Measurements from ENCODE around the gene CRTAC1. TPM values are rescaled to one million over a fixed set of nuclear protein-coding genes. Genes with fewer than 3 reads are reported as not detected.

Gene CRTAC1
- polyA plus RNA-seq, 3 donors, result not detected

DNA sequence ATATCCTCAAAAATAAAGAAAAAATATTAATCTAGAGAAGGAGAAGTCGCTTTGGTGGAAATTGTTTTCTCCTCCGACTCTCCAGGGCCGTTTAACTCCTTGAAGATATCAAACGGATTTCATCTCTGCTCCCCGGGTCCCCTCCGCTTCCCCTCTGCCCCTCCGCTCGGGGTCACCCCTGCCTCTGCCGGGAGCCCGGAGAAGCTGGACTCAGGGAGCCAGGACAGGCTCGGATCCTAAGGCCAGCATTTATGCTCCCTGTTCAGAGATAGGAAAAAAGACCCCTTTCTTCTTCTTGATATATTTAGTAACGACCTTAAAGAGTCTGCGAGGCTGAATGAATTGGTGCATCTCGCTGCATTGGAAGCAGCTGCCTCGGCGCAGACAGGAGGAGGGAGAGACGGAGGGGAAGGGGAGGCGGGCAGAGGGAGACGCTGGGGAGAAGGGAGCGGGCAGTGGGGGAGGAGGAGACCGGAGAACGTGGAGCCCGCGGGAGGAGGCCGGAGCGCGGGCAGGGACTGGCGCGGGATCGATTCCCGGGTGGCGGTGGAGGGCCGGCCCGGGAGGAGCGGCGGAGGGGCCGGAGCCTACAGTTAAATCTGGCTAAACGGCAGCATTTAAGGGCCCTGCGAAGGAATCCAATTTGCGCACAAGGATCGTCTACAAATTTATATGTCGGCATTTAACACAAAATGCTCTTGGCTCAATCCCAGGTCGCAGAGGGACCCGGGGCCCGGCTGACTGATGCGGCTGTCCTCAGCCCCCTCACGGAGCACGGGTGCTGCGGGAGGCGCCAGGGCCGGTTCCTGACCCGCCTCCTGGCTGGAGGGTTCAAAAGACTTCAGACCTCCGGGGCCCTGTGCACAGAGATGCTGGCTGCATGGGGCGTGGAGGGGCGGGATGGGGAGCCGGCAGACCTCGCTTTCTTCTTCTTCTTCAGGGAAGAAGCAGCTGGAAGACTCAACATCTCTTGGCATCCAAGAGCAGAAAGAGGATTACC is 55.6 kb downstream of the CRTAC1 start:
- Mint-ChIP-seq H3K36me3 (no peaks in the 10 kb centered on the region), H3K27me3 (ENCODE audit: low read depth in 3 of 3) (peaks cover 36 to 64% (median 46%) of the 10 kb centered on the region in 3 donors), H3K27ac (no peak overlapping the region), H3K4me3 (peak overlapping the region in 1 of 2 donors; percentile 66), H3K4me1 (no peaks in the 10 kb centered on the region), H3K9me3 (peaks cover 0 to 4% (median 2%) of the 10 kb centered on the region in 7 donors)
- Histone ChIP-seq H3K4me3 (replicated peaks in 1 of 3; ENCODE audit: low read depth in 2 of 3, low read length in 3 of 3) (no peak overlapping the region), H3K27me3 (ENCODE audit: control insufficient read depth in 2 of 2, insufficient read depth in 2 of 2, low read length in 2 of 2) (peaks cover 15 to 33% of the 10 kb centered on the region in 2 donors), H3K27ac (ENCODE audit: low read depth in 1 of 2, low read length in 2 of 2) (no peak overlapping the region), H3K36me3 (replicated peaks in 1 of 2; ENCODE audit: control insufficient read depth in 1 of 2, insufficient read depth in 2 of 2, low read length in 2 of 2) (no peaks in the 10 kb centered on the region), H4K20me1 (ENCODE audit: insufficient read depth, low read length) (no peaks in the 10 kb centered on the region), H2AFZ (ENCODE audit: insufficient read depth, low read depth, low read length, poor library complexity, severe bottlenecking) (no peak overlapping the region), H3K9ac (ENCODE audit: insufficient read depth, low read length, poor library complexity, severe bottlenecking) (no peak overlapping the region), H3K4me2 (replicated peaks; ENCODE audit: extremely low read depth, low read length, poor library complexity, severe bottlenecking) (no peak overlapping the region), H3K9me3 (replicated peaks in 1 of 2; ENCODE audit: control insufficient read depth in 1 of 2, insufficient read depth in 1 of 2, low read length in 2 of 2) (no peaks in the 10 kb centered on the region), H3K4me1 (ENCODE audit: control insufficient read depth in 1 of 2, insufficient read depth in 2 of 2, low read length in 2 of 2) (no peaks in the 10 kb centered on the region), H3K79me2 (ENCODE audit: insufficient read depth, low read length) (no peaks in the 10 kb centered on the region)
- TF ChIP-seq, protein P1, sequence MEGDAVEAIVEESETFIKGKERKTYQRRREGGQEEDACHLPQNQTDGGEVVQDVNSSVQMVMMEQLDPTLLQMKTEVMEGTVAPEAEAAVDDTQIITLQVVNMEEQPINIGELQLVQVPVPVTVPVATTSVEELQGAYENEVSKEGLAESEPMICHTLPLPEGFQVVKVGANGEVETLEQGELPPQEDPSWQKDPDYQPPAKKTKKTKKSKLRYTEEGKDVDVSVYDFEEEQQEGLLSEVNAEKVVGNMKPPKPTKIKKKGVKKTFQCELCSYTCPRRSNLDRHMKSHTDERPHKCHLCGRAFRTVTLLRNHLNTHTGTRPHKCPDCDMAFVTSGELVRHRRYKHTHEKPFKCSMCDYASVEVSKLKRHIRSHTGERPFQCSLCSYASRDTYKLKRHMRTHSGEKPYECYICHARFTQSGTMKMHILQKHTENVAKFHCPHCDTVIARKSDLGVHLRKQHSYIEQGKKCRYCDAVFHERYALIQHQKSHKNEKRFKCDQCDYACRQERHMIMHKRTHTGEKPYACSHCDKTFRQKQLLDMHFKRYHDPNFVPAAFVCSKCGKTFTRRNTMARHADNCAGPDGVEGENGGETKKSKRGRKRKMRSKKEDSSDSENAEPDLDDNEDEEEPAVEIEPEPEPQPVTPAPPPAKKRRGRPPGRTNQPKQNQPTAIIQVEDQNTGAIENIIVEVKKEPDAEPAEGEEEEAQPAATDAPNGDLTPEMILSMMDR (IDR thresholded peaks at IDR 0.05), result no peak
- intact Hi-C loops (cut with micrococcal nuclease), result no loop called here
- no peak for DNase-seq
- 33% methylated on average over 53 of the region's 57 CpGs for WGBS (ENCODE audit: insufficient coverage)

DNA sequence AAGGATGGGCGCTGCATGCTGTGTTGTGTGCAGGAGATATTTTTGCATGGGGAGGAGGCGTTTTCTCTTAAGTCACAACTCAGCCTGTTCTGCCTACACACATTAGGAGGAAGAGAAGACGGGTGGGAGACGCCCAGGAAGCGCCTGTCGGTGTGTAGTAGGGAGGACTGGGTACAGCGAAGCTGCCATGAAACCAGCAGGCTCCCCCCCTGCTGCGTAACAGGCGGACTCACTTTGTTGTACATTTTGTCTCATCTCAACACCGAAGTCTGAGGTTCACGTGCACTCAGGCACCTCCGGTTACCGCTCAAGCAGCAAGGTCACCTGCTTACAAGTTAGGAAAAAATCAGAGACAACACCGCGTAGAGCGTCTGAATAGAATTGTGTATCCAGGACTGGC is 56.3 kb downstream of the CRTAC1 start:
- Histone ChIP-seq H2AFZ (ENCODE audit: insufficient read depth, low read depth, low read length, poor library complexity, severe bottlenecking) (no peak overlapping the region), H3K27me3 (ENCODE audit: control insufficient read depth in 2 of 2, insufficient read depth in 2 of 2, low read length in 2 of 2) (peaks cover 15 to 33% of the 10 kb centered on the region in 2 donors), H4K20me1 (ENCODE audit: insufficient read depth, low read length) (no peaks in the 10 kb centered on the region), H3K4me1 (ENCODE audit: control insufficient read depth in 1 of 2, insufficient read depth in 2 of 2, low read length in 2 of 2) (no peaks in the 10 kb centered on the region), H3K27ac (ENCODE audit: low read depth in 1 of 2, low read length in 2 of 2) (no peak overlapping the region), H3K9ac (ENCODE audit: insufficient read depth, low read length, poor library complexity, severe bottlenecking) (no peak overlapping the region), H3K4me3 (replicated peaks in 1 of 3; ENCODE audit: low read depth in 2 of 3, low read length in 3 of 3) (no peak overlapping the region), H3K79me2 (ENCODE audit: insufficient read depth, low read length) (no peaks in the 10 kb centered on the region), H3K9me3 (replicated peaks in 1 of 2; ENCODE audit: control insufficient read depth in 1 of 2, insufficient read depth in 1 of 2, low read length in 2 of 2) (no peaks in the 10 kb centered on the region), H3K36me3 (replicated peaks in 1 of 2; ENCODE audit: control insufficient read depth in 1 of 2, insufficient read depth in 2 of 2, low read length in 2 of 2) (no peaks in the 10 kb centered on the region), H3K4me2 (replicated peaks; ENCODE audit: extremely low read depth, low read length, poor library complexity, severe bottlenecking) (no peak overlapping the region)
- no peak overlapping the region for H3K27ac Mint-ChIP-seq
- intact Hi-C loops (cut with micrococcal nuclease), result no loop called here
- peaks cover 0 to 4% (median 2%) of the 10 kb centered on the region in 7 donors for H3K9me3 Mint-ChIP-seq
- H3K4me3 Mint-ChIP-seq, result peak overlapping the region in 1 of 2 donors; percentile 66
- TF ChIP-seq, protein P1 (IDR thresholded peaks at IDR 0.05), result no peak
- peaks cover 36 to 68% (median 46%) of the 10 kb centered on the region in 3 donors for H3K27me3 Mint-ChIP-seq (ENCODE audit: low read depth in 3 of 3)
- no peaks in the 10 kb centered on the region for H3K36me3 Mint-ChIP-seq
- H3K4me1 Mint-ChIP-seq, result no peaks in the 10 kb centered on the region
- WGBS (ENCODE audit: insufficient coverage), result 76% methylated on average over 4 of the region's 16 CpGs
- no peak for DNase-seq
